Mucosa of rectum (tissue), 2 donors: Measurements from ENCODE around the gene ABCC4.
"Not testable (repeated sequence)": the region's sequence is repeated elsewhere in the genome, so short reads cannot be mapped to it uniquely, and the experiment has no call there.

ENCODE experiments used
- H3K27ac ChIP-seq, 2 donors: one replicate each; pipeline ENCODE4 v1.7.0; 2013; ENCODE audit warnings: inconsistent platforms in 2 of 2, low read depth in 2 of 2, low read length in 2 of 2
- H3K27me3 ChIP-seq, 2 donors: one replicate each; pipeline ENCODE4 v1.7.0; 2013; ENCODE audit warnings: low read length in 2 of 2; ENCODE audit not compliant: control insufficient read depth in 2 of 2, insufficient read depth in 2 of 2
- H3K36me3 ChIP-seq, 2 donors: one replicate each; pipeline ENCODE4 v1.7.0; 2013; ENCODE audit warnings: low read length in 2 of 2; ENCODE audit not compliant: control insufficient read depth in 2 of 2, insufficient read depth in 2 of 2
- H3K4me1 ChIP-seq, 2 donors: one replicate each; pipeline ENCODE4 v1.7.0; 2013; ENCODE audit warnings: low read length in 2 of 2, mild to moderate bottlenecking in 1 of 2; ENCODE audit not compliant: control insufficient read depth in 2 of 2, insufficient read depth in 2 of 2
- H3K4me3 ChIP-seq, 2 donors: one replicate each; pipeline ENCODE4 v1.7.0; 2013; ENCODE audit warnings: low read length in 2 of 2
- H3K9ac ChIP-seq, 2 donors: one replicate each; pipeline ENCODE4 v1.7.0; 2013; ENCODE audit warnings: low read length in 2 of 2, low read depth in 1 of 2, mild to moderate bottlenecking in 1 of 2
- H3K9me3 ChIP-seq, 2 donors: one replicate each; pipeline ENCODE4 v1.7.0; 2013; ENCODE audit warnings: low read length in 2 of 2; ENCODE audit not compliant: control insufficient read depth in 2 of 2
- donor health status: healthy.
- donor health status: Normal muscosa, but diverticular disease.

Gene ABCC4

DNA sequence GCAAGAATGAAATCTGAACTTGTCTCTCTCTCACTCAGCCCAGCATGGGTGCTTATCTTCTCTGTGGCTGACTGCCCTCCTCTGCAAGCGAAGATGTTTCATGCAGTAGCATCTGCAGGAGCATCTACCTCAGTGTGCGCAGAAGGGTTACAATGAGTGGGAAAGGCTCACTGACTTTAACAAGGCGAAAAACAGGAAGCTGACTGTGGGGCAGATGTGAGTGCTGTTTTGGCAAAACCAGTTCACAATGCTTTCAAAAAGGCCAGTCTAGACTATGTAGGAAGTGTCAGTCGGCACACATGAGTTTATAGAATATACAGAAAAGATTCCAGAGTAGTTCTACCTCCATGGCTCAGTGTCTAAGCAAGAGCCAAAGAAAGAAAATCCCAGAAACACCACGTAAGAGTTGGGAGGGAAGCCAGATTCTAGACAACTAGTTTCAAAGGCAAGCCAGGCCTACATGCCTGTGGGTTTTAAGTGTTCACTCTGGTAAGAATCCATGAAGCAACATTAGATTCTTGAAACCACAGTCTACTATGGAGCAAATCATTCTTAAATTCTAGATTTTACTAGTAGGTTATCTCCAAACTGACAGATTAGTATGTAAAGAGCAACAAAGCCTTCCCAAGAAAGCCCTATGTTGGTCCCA is 124.5 kb downstream of the ABCC4 start:
- no peak overlapping the region for H3K4me3 ChIP-seq
- H3K9ac ChIP-seq, result no peak overlapping the region
- H3K27me3 ChIP-seq, result no peaks in the 10 kb centered on the region
- H3K9me3 ChIP-seq, result no peaks in the 10 kb centered on the region
- H3K4me1 ChIP-seq, result peaks cover 0 to 11% of the 10 kb centered on the region in 2 donors
- H3K27ac ChIP-seq, result no peak overlapping the region
- H3K36me3 ChIP-seq, result peaks cover 4 to 24% of the 10 kb centered on the region in 2 donors

DNA sequence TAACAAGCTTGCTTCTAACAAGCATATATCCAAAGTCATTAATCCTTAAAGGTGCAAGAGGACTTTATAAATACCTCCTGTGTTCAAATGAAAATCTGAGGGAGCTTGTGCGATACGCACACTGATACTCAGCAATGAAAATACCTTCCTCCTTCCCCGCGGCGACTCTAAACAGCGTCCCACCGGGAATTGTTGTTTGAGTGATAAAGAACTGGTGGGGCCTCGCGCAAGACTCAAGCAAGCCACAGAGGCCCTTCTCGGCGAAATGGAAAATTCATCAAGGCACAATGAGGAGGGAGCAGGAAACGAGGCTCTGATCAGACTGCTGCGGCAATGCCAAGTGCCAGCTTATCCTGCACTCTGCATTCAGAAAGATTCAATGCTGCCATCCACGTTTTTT is 126.7 kb downstream of the ABCC4 start:
- Histone ChIP-seq H3K9ac (no peak overlapping the region), H3K4me1 (no peaks in the 10 kb centered on the region), H3K27ac (no peak overlapping the region), H3K4me3 (no peak overlapping the region), H3K27me3 (no peaks in the 10 kb centered on the region), H3K36me3 (peaks cover 4 to 25% of the 10 kb centered on the region in 2 donors), H3K9me3 (no peaks in the 10 kb centered on the region)

GRCh38 chr13:95168191-95168590 is 133.1 kb downstream of the ABCC4 start:
- Histone ChIP-seq H3K27me3 (no peaks in the 10 kb centered on the region), H3K9me3 (no peaks in the 10 kb centered on the region), H3K36me3 (peaks cover 5 to 15% of the 10 kb centered on the region in 2 donors), H3K9ac (no peak overlapping the region), H3K4me3 (no peak overlapping the region), H3K27ac (no peak overlapping the region), H3K4me1 (peaks cover 0 to 3% of the 10 kb centered on the region in 2 donors)

GRCh38 chr13:95167003-95167402 is 134.2 kb downstream of the ABCC4 start:
- H3K4me3 ChIP-seq, H3K9me3 ChIP-seq, H3K4me1 ChIP-seq, H3K27me3 ChIP-seq, H3K27ac ChIP-seq, H3K9ac ChIP-seq: not testable (repeated sequence)
- H3K36me3 ChIP-seq, result peaks cover 5 to 14% of the 10 kb centered on the region in 2 donors

- H3K4me1 ChIP-seq, result peaks cover 0 to 3% of the 10 kb centered on the region in 2 donors
- no peak overlapping the region for H3K9ac ChIP-seq
- peaks cover 5 to 18% of the 10 kb centered on the region in 2 donors for H3K36me3 ChIP-seq
- H3K4me3 ChIP-seq, result no peak overlapping the region
- no peaks in the 10 kb centered on the region for H3K9me3 ChIP-seq
- H3K27me3 ChIP-seq, result no peaks in the 10 kb centered on the region
- H3K27ac ChIP-seq, result no peak overlapping the region
These were observed 136.4 kb downstream of the ABCC4 start for GRCh38 chr13:95164830-95165229.

GRCh38 chr13:95160112-95160906 is 140.9 kb downstream of the ABCC4 start:
- H3K27ac ChIP-seq, result no peak overlapping the region
- no peaks in the 10 kb centered on the region for H3K9me3 ChIP-seq
- H3K4me3 ChIP-seq, result no peak overlapping the region
- H3K27me3 ChIP-seq, result no peaks in the 10 kb centered on the region
- H3K9ac ChIP-seq, result no peak overlapping the region
- H3K36me3 ChIP-seq, result peaks cover 0 to 9% of the 10 kb centered on the region in 2 donors
- peaks cover 0 to 3% of the 10 kb centered on the region in 2 donors for H3K4me1 ChIP-seq

- Histone ChIP-seq H3K27ac (no peak overlapping the region), H3K9ac (no peak overlapping the region), H3K9me3 (no peaks in the 10 kb centered on the region), H3K4me3 (no peak overlapping the region), H3K36me3 (peaks cover 0 to 9% of the 10 kb centered on the region in 2 donors), H3K27me3 (no peaks in the 10 kb centered on the region), H3K4me1 (peaks cover 0 to 6% of the 10 kb centered on the region in 2 donors)
These were observed 141.8 kb downstream of the ABCC4 start for GRCh38 chr13:95159458-95159857.

DNA sequence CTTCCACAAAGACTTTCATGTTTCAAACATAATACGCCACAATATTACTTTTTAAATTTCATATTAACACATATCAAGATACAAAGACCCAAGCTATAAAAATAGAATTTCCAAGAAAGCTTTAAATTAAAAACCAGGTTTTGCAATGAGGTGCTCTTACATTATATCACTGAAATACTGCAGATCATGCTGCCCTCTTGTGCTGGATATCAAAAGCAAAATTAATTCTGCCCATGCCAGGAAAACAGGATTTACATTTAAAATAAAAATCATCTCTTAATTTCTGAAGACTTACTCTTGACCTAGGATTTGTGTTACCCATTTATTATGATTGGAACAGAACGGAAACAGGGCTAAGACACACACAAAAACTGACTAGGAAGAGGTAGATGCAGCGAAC is 145.0 kb downstream of the ABCC4 start:
- H3K4me1 ChIP-seq, result peaks cover 0 to 4% of the 10 kb centered on the region in 2 donors
- no peak overlapping the region for H3K9ac ChIP-seq
- H3K36me3 ChIP-seq, result peaks cover 0 to 6% of the 10 kb centered on the region in 2 donors
- H3K4me3 ChIP-seq, result no peak overlapping the region
- no peak overlapping the region for H3K27ac ChIP-seq
- H3K9me3 ChIP-seq, result no peaks in the 10 kb centered on the region
- H3K27me3 ChIP-seq, result no peaks in the 10 kb centered on the region

GRCh38 chr13:95155504-95155903 is 145.7 kb downstream of the ABCC4 start:
- Histone ChIP-seq H3K4me1 (peaks cover 0 to 4% of the 10 kb centered on the region in 2 donors), H3K9me3 (no peaks in the 10 kb centered on the region), H3K27me3 (no peaks in the 10 kb centered on the region), H3K9ac (no peak overlapping the region), H3K36me3 (peaks cover 0 to 6% of the 10 kb centered on the region in 2 donors), H3K27ac (no peak overlapping the region), H3K4me3 (no peak overlapping the region)

- Histone ChIP-seq H3K4me1 (peaks cover 0 to 4% of the 10 kb centered on the region in 2 donors), H3K27ac (no peak overlapping the region)
These were observed 146.2 kb downstream of the ABCC4 start for GRCh38 chr13:95155093-95155492.

More at GRCh38 chr13:95155093-95155492, 146.2 kb downstream of the ABCC4 start:
- Histone ChIP-seq H3K9me3 (no peaks in the 10 kb centered on the region), H3K4me3 (no peak overlapping the region), H3K9ac (no peak overlapping the region), H3K36me3 (peaks cover 0 to 4% of the 10 kb centered on the region in 2 donors), H3K27me3 (no peaks in the 10 kb centered on the region)
